ENCODE results near the gene SPOCK2.

DNA sequence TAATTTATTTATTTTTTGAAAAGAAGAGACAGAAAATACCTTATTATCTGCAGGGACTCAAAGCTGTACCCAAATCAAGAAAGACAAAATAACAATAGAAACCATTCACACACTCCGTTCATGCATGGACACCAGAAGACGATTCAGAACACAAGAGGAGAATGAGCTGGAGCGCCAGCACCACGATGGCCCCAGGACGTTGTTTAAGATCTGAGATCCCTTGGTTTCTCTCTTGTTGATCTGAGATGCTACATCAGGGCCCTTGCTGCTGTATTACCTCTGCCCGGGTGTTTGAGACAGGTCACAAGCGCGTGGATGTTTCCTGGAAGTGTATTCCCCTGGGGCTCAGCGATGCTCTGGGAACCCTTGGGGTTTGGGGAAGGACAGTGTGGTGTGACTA lies 77.3 kb downstream of the SPOCK2 start:
- no peak for TF ChIP-seq SMYD3 (CRISPR knock-in tag; IDR thresholded peaks at IDR 0.05)
- TF ChIP-seq RFX1 (IDR thresholded peaks at IDR 0.05) = no peak
- TF ChIP-seq, protein P1, sequence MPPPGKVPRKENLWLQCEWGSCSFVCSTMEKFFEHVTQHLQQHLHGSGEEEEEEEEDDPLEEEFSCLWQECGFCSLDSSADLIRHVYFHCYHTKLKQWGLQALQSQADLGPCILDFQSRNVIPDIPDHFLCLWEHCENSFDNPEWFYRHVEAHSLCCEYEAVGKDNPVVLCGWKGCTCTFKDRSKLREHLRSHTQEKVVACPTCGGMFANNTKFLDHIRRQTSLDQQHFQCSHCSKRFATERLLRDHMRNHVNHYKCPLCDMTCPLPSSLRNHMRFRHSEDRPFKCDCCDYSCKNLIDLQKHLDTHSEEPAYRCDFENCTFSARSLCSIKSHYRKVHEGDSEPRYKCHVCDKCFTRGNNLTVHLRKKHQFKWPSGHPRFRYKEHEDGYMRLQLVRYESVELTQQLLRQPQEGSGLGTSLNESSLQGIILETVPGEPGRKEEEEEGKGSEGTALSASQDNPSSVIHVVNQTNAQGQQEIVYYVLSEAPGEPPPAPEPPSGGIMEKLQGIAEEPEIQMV (CRISPR knock-in tag; IDR thresholded peaks at IDR 0.05; ENCODE audit: low read depth) = no peak
- TF ChIP-seq ZNF577 (CRISPR knock-in tag; IDR thresholded peaks at IDR 0.05; ENCODE audit: borderline replicate concordance, low read depth) = no peak
- TF ChIP-seq KLF16 (CRISPR knock-in tag; IDR thresholded peaks at IDR 0.05) = no peak

Measured in HepG2 (cell line).